K562 (cell line): ENCODE measurements around the gene PRKCE. TPM values are rescaled to one million over a fixed set of nuclear protein-coding genes. Genes with fewer than 3 reads are reported as not detected.

Experiments
- ATF4 ChIP-seq: fragments of 450-650 bp; formaldehyde crosslinking; IDR thresholded peaks from 2 replicates; pipeline ENCODE4 v1.4.0; 2022; ENCODE audit warnings: mild to moderate bottlenecking, moderate library complexity
- BACH1 ChIP-seq: fragments of 200-800 bp; sonication (Bioruptor generic); IDR thresholded peaks from 2 replicates; pipeline ENCODE4 v1.6.1; 2016; ENCODE audit warnings: missing genetic modification characterization, missing compliant biosample characterization
- CBX1 ChIP-seq: sonication (generic); IDR thresholded peaks from 2 replicates; pipeline ENCODE4 v1.6.1; 2016; ENCODE audit warnings: antibody characterized with exemption, low read depth, mild to moderate bottlenecking
- CCAR2 ChIP-seq: fragments of 200-400 bp; formaldehyde crosslinking; IDR thresholded peaks from 2 replicates; pipeline ENCODE4 v1.6.1; 2017; ENCODE audit warnings: mild to moderate bottlenecking, low read depth, low read length
- CTCF ChIP-seq, 3 experiments: IDR thresholded peaks in 2 of 3; conservative IDR thresholded peaks in 1 of 3; 2 replicates each; pipeline ENCODE4 v1.5.1; 2011 to 2012; ENCODE audit warnings: low read length in 3 of 3, mild to moderate bottlenecking in 3 of 3, control low read depth in 2 of 3, improper control_type of control experiment in 1 of 3, inconsistent platforms in 1 of 3, low read depth in 1 of 3, mixed read lengths in 1 of 3, moderate library complexity in 1 of 3; ENCODE audit not compliant: insufficient read depth in 2 of 3
- FOXJ2 ChIP-seq: fragments of 200-800 bp; sonication (Bioruptor generic); IDR thresholded peaks from 2 replicates; pipeline ENCODE4 v1.6.1; 2016; ENCODE audit warnings: missing genetic modification characterization, missing compliant biosample characterization
- ID3 ChIP-seq, 2 experiments: fragments of 250-450 bp in 1 of 2; fragments of 450-650 bp in 1 of 2; sonication (Bioruptor Pico) in 1 of 2; IDR thresholded peaks; 2 replicates each; pipeline versions ENCODE4 v1.6.1 to v1.8.0; 2016 to 2021; ENCODE audit warnings: mild to moderate bottlenecking in 2 of 2, moderate library complexity in 2 of 2, missing compliant biosample characterization in 1 of 2, missing genetic modification characterization in 1 of 2
- MTA3 ChIP-seq: fragments of 450-650 bp; formaldehyde crosslinking; IDR thresholded peaks from 2 replicates; pipeline ENCODE4 v1.6.1; 2017; ENCODE audit warnings: mild to moderate bottlenecking, borderline replicate concordance
- NFIC ChIP-seq: fragments of 450-650 bp; IDR thresholded peaks from 2 replicates; pipeline ENCODE4 v1.6.1; 2017; ENCODE audit warnings: mild to moderate bottlenecking, inconsistent platforms
- NR2F6 ChIP-seq: fragments of 450-650 bp; formaldehyde crosslinking; IDR thresholded peaks from 2 replicates; pipeline ENCODE4 v1.4.0; 2020; ENCODE audit warnings: mild to moderate bottlenecking
- RBM25 ChIP-seq: fragments of 200-400 bp; formaldehyde crosslinking; IDR thresholded peaks from 2 replicates; pipeline ENCODE4 v1.6.1; 2018; ENCODE audit warnings: low read length, low read depth, moderate library complexity; ENCODE audit not compliant: severe bottlenecking
- SIN3A ChIP-seq, 2 experiments: fragments of 150-350 bp in 1 of 2; IDR thresholded peaks; 2 replicates each; pipeline ENCODE4 v1.6.1; 2011 to 2016; ENCODE audit warnings: borderline replicate concordance in 2 of 2, low read depth in 2 of 2, low read length in 2 of 2, mild to moderate bottlenecking in 2 of 2, moderate library complexity in 2 of 2; ENCODE audit not compliant: control insufficient read depth in 1 of 2
- SMAD2 ChIP-seq: fragments of 150-350 bp; IDR thresholded peaks from 2 replicates; pipeline ENCODE4 v1.6.1; 2014; ENCODE audit warnings: low read depth, mild to moderate bottlenecking, low read length
- SOX6 ChIP-seq: fragments of 450-650 bp; IDR thresholded peaks from 2 replicates; pipeline ENCODE4 v1.6.1; 2014; ENCODE audit warnings: mild to moderate bottlenecking
- SRSF1 ChIP-seq: fragments of 200-400 bp; formaldehyde crosslinking; IDR thresholded peaks from 2 replicates; pipeline ENCODE4 v1.6.1; 2017; ENCODE audit warnings: mild to moderate bottlenecking, low read depth, low read length, moderate library complexity
- TRIM25 ChIP-seq: fragments of 450-650 bp; IDR thresholded peaks from 2 replicates; pipeline ENCODE4 v1.7.0; 2016; ENCODE audit warnings: borderline replicate concordance
- XRCC3 ChIP-seq: fragments of 450-650 bp; IDR thresholded peaks from 2 replicates; pipeline ENCODE4 v1.6.1; 2017; ENCODE audit warnings: mild to moderate bottlenecking, moderate library complexity
- ZFP91 ChIP-seq: sonication (generic); formaldehyde crosslinking; IDR thresholded peaks from 2 replicates; pipeline ENCODE4 v1.8.0; 2022; ENCODE audit warnings: mild to moderate bottlenecking, missing genetic modification reagents
- ZNF639 ChIP-seq, 2 experiments: fragments of 200-800 bp in 1 of 2; sonication (Bioruptor generic) in 1 of 2; sonication (generic) in 1 of 2; formaldehyde crosslinking in 1 of 2; IDR thresholded peaks in 1 of 2; conservative IDR thresholded peaks in 1 of 2; 2 replicates each; pipeline versions ENCODE4 v1.5.0 to v1.6.1; 2016 to 2020; ENCODE audit warnings: missing compliant biosample characterization in 1 of 2, missing genetic modification characterization in 1 of 2, missing genetic modification reagents in 1 of 2
- polyA plus RNA-seq, 8 experiments: library from polyadenylated mRNA; depleted of rRNA in 4 of 8; stranded (reverse) in 5 of 8; unstranded in 3 of 8; fragments of >200 nt; fragmentation: Nextera tagmentation in 2 of 8; fragmentation: Illumina TruSeq in 1 of 8; extraction: Ambion mirVana in 2 of 8; extraction: Trizol in 1 of 8; gene quantifications; 2 replicates each; pipeline versions ENCODE4 v1.2.1 to v1.2.3, GENCODE V29; 2011 to 2014; ENCODE audit warnings: inconsistent platforms in 1 of 8, missing spikeins in 1 of 8
- total RNA-seq, 7 experiments: library from RNA; depleted of rRNA in 6 of 7; stranded (reverse); fragments of >200 nt in 6 of 7; fragmentation: Illumina TruSeq in 2 of 7; extraction: Trizol in 2 of 7; gene quantifications; 2 replicates each; pipeline versions ENCODE4 v1.2.1 to v1.2.3, GENCODE V29; 2011 to 2021; ENCODE audit warnings: low replicate concordance in 1 of 7

The PRKCE gene
- total and polyA plus RNA-seq, 9 of the 15 experiments (the other 6 are each of a cell fraction or from before 2014, with no cell fraction given) = 0.06 to 1.0 (median 0.22) TPM; not detected in 1

- TF ChIP-seq CTCF (IDR thresholded peaks at IDR 0.05 in 2 of 3, conservative IDR thresholded peaks at IDR 0.05 in 1 of 3; ENCODE audit: insufficient read depth in 2 of 3, low read depth in 1 of 3, low read length in 3 of 3) = no peak
- TF ChIP-seq ATF4 = peak; percentile 61; the same call in 1 of the 2 replicates
- TF ChIP-seq MTA3 = no peak
- TF ChIP-seq ID3 (CRISPR knock-in tag; IDR thresholded peaks at IDR 0.05) = no peak
- no peak for TF ChIP-seq ID3 (tag; IDR thresholded peaks at IDR 0.05)
- no peak for TF ChIP-seq TRIM25
- peak; percentile 81 for TF ChIP-seq FOXJ2 (tag)
- TF ChIP-seq SMAD2 = no peak
- no peak for TF ChIP-seq BACH1 (tag)
- TF ChIP-seq NR2F6 (CRISPR knock-in tag) = no peak
- no peak for TF ChIP-seq ZNF639 (CRISPR knock-in tag; conservative IDR thresholded peaks at IDR 0.05 in 1 of 2, IDR thresholded peaks at IDR 0.05 in 1 of 2)
- TF ChIP-seq RBM25 = no peak
- no peak for TF ChIP-seq SRSF1
- TF ChIP-seq SOX6 = peak; percentile 67; the same call in 1 of the 2 replicates
- no peak for TF ChIP-seq CBX1
- TF ChIP-seq NFIC = no peak
- TF ChIP-seq ZFP91 (CRISPR knock-in tag) = no peak
- TF ChIP-seq XRCC3 = no peak
- TF ChIP-seq CCAR2 = no peak
- no peak for TF ChIP-seq SIN3A (IDR thresholded peaks at IDR 0.05; ENCODE audit: borderline replicate concordance in 2 of 2, control insufficient read depth in 1 of 2, low read depth in 2 of 2, low read length in 2 of 2)
Measured at GRCh38 chr2:45765728-45766254, 114.3 kb downstream of the PRKCE start (continued).
